ENCODE results near the gene GTPBP4. TPM values are rescaled to one million over a fixed set of nuclear protein-coding genes. Genes with fewer than 3 reads are reported as not detected.

GTPBP4 gene
- total RNA-seq, 1 donor from 2014 or later, result 59.2 TPM

DNA sequence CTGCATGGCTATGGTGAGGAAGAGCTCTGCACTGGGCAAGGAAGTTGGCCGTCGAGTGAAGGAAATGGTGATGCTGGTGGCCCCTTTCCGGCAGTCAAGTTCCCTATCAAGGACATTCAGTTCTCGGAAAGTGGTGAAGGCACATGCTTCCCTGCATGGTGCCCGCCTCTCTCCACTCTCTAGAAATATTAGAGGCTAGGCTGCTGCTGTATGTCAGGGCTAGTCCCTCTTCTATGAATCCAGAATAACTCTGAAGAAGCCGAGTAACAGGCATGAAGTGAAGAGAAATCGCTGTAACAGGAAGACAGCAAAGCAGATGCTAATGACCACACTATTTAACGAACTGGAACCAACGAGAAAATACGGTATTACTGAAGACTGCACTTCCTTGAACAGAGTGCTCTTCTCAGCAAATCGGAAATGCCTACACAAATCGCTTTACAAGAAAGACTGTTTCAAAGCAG is 55.3 kb downstream of the GTPBP4 start:
- no peaks in the 10 kb centered on the region for H3K27me3 ChIP-seq (ENCODE audit: control insufficient read depth, insufficient read depth, low read length)
- no peak overlapping the region for H3K4me3 ChIP-seq (ENCODE audit: low read depth, low read length)
- no peaks in the 10 kb centered on the region for H3K36me3 ChIP-seq (ENCODE audit: control insufficient read depth, insufficient read depth, low read length)
- TF ChIP-seq, protein P1, sequence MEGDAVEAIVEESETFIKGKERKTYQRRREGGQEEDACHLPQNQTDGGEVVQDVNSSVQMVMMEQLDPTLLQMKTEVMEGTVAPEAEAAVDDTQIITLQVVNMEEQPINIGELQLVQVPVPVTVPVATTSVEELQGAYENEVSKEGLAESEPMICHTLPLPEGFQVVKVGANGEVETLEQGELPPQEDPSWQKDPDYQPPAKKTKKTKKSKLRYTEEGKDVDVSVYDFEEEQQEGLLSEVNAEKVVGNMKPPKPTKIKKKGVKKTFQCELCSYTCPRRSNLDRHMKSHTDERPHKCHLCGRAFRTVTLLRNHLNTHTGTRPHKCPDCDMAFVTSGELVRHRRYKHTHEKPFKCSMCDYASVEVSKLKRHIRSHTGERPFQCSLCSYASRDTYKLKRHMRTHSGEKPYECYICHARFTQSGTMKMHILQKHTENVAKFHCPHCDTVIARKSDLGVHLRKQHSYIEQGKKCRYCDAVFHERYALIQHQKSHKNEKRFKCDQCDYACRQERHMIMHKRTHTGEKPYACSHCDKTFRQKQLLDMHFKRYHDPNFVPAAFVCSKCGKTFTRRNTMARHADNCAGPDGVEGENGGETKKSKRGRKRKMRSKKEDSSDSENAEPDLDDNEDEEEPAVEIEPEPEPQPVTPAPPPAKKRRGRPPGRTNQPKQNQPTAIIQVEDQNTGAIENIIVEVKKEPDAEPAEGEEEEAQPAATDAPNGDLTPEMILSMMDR (IDR thresholded peaks at IDR 0.05; ENCODE audit: insufficient read depth, low read length, poor library complexity, severe bottlenecking), result no peak
- DNase-seq (ENCODE audit: low read depth), result no peak

DNA sequence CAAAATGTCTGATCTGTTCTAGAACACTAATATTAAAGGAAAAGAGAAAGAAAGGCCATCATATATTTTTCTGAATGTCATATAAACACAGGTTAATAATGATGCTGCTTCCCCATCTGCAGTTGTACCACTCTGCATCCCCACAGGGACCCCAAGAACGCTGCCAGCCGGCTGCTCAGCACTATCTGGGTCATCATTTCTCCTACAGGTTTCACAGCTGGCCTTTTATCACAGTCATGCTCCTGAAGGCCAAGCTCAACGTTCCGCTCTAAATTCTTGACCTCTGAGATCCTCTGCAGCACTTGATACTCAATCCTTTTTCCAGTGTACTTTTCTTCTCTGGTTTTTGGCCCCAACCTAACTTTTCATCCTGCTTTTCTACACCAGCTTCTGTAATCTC is 55.9 kb downstream of the GTPBP4 start:
- no peak for DNase-seq (ENCODE audit: low read depth)
- Histone ChIP-seq H3K27me3 (ENCODE audit: control insufficient read depth, insufficient read depth, low read length) (no peaks in the 10 kb centered on the region), H3K4me3 (ENCODE audit: low read depth, low read length) (no peak overlapping the region), H3K36me3 (ENCODE audit: control insufficient read depth, insufficient read depth, low read length) (no peaks in the 10 kb centered on the region)
- TF ChIP-seq, protein P1 (IDR thresholded peaks at IDR 0.05; ENCODE audit: insufficient read depth, low read length, poor library complexity, severe bottlenecking), result no peak

DNA sequence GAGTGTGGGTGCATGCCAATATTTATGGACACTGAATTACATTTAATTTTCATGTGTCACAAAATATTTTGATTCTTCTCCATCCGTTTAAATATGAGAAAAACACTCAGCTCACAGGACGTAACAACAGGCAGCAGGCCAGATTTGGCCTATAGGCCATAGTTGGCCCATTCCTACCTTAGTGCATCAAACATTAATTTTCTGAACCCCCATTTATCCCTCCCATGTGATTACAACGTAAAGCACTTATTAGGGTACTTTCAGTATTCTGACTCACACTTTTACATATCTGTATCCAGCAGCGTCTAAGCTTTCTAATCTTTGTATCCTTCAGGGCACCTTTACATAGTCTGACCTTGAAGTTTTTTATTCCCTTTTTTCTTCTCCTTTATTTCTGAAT is 56.7 kb downstream of the GTPBP4 start:
- H3K4me3 ChIP-seq (ENCODE audit: low read depth, low read length), result no peak overlapping the region
- TF ChIP-seq, protein P1 (IDR thresholded peaks at IDR 0.05; ENCODE audit: insufficient read depth, low read length, poor library complexity, severe bottlenecking), result no peak
- DNase-seq (ENCODE audit: low read depth), result no peak
- H3K36me3 ChIP-seq (ENCODE audit: control insufficient read depth, insufficient read depth, low read length), result no peaks in the 10 kb centered on the region
- H3K27me3 ChIP-seq (ENCODE audit: control insufficient read depth, insufficient read depth, low read length), result no peaks in the 10 kb centered on the region

DNA sequence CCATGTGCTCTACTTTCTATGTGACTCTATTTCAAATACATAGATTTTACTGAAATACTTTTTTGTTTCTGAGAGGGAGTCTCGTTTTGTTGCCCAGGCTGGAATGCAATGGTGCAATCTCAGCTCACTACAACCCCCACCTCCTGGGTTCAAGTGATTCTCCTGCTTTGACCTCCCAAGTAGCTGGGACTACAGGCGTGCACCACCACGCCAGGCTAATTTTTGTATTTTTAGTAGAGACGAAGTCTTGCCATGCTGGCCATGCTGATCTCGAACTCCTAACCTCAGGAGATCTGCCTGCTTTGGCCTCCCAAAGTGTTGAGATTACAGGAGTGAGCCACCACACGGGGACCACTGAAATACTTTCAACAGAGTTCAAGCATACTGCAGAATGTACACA is 57.2 kb downstream of the GTPBP4 start:
- Histone ChIP-seq H3K4me3 (ENCODE audit: low read depth, low read length) (no peak overlapping the region), H3K36me3 (ENCODE audit: control insufficient read depth, insufficient read depth, low read length) (no peaks in the 10 kb centered on the region), H3K27me3 (ENCODE audit: control insufficient read depth, insufficient read depth, low read length) (no peaks in the 10 kb centered on the region)
- TF ChIP-seq, protein P1 (IDR thresholded peaks at IDR 0.05; ENCODE audit: insufficient read depth, low read length, poor library complexity, severe bottlenecking), result no peak
- DNase-seq (ENCODE audit: low read depth), result no peak

DNA sequence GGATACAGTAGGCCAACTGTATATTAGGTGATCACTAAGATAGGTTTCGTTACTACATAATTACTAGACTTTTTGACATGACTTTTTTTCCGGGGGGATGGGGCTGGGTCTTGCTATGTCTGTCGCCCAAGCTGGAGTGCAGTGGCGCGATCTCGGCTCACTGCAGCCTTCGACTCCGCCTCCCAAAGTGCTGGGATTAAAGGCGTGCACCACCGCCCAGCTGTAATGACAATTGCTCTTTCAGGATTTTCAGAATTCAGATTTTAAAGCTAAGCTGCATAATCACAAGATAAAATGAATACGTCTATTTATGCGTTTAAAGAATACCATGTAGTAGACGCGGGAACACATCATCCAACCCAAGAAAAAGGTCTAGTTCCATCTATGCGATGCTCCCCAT is 59.7 kb downstream of the GTPBP4 start:
- Histone ChIP-seq H3K27me3 (ENCODE audit: control insufficient read depth, insufficient read depth, low read length) (no peaks in the 10 kb centered on the region), H3K4me3 (ENCODE audit: low read depth, low read length) (peak overlapping the region; percentile 90), H3K36me3 (ENCODE audit: control insufficient read depth, insufficient read depth, low read length) (no peaks in the 10 kb centered on the region)
- TF ChIP-seq, protein P1 (IDR thresholded peaks at IDR 0.05; ENCODE audit: insufficient read depth, low read length, poor library complexity, severe bottlenecking), result no peak
- DNase-seq (ENCODE audit: low read depth), result no peak

DNA sequence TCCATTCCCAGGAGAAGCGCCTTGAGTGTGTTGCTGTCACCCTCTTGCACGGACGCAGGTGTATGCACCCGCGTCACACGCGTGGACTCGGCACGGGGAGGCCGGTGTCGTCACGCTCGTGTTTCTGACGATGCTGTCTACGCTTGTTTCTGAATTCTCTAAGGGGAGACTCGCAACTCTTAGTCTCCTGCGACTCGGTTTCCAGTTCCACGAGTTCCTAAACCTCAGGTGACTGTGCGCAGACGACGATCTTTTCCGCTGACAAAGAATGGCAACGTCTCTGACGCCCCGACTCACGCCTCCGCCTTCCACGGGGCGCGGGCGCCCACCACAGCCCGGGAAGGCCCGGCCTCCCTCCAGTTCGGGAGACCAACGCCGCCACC is 60.1 kb downstream of the GTPBP4 start:
- no peak for DNase-seq (ENCODE audit: low read depth)
- TF ChIP-seq, protein P1 (IDR thresholded peaks at IDR 0.05; ENCODE audit: insufficient read depth, low read length, poor library complexity, severe bottlenecking), result no peak
- H3K36me3 ChIP-seq (ENCODE audit: control insufficient read depth, insufficient read depth, low read length), result no peaks in the 10 kb centered on the region
- peak overlapping the region; percentile 90 for H3K4me3 ChIP-seq (ENCODE audit: low read depth, low read length)
- no peaks in the 10 kb centered on the region for H3K27me3 ChIP-seq (ENCODE audit: control insufficient read depth, insufficient read depth, low read length)
